Measurements from ENCODE around the gene FAM78A. TPM values are rescaled to one million over a fixed set of nuclear protein-coding genes. Genes with fewer than 3 reads are reported as not detected.
A peak's percentile ranks its signal among the peaks of the same experiment; 100 is the strongest.

The FAM78A gene
- 2.7 TPM for polyA plus RNA-seq (2013, experiment 1 of 2)
- 2.5 TPM for polyA plus RNA-seq (2013, experiment 2 of 2)

GRCh38 chr9:131276094-131276888, at the start of gene FAM78A:
Gene FAM78A (minus strand): TSS chr9:131276510. CDS start chr9:131276179, 331 bp downstream.
- Histone ChIP-seq H2BK12ac (ENCODE audit: low read length) (no peak within 1 kb of the TSS), H3K9ac (ENCODE audit: low read depth, low read length, poor library complexity) (peak within 1 kb of the TSS; percentile 85), H3K23ac (ENCODE audit: low read depth, low read length, poor library complexity) (peak within 1 kb of the TSS; percentile 98), H3K4me2 (ENCODE audit: insufficient read depth, low read length, poor library complexity, severe bottlenecking) (peak within 1 kb of the TSS; percentile 96), H3K9me3 (replicated peaks in 1 of 2; ENCODE audit: control insufficient read depth in 2 of 2, insufficient read depth in 1 of 2, low read depth in 1 of 2, low read length in 2 of 2) (no peaks in the 10 kb centered on the region), H3K79me1 (ENCODE audit: low read depth, low read length) (no peaks in the 10 kb centered on the region), H2BK120ac (ENCODE audit: low read depth, low read length) (no peak within 1 kb of the TSS), H2BK5ac (ENCODE audit: low read length) (peak within 1 kb of the TSS; percentile 25), H4K91ac (ENCODE audit: low read depth, low read length, poor library complexity) (no peak within 1 kb of the TSS), H3K18ac (ENCODE audit: low read length) (peak within 1 kb of the TSS; percentile 93), H2AFZ (ENCODE audit: low read length) (peak within 1 kb of the TSS; percentile 91), H3K14ac (ENCODE audit: low read length) (peak within 1 kb of the TSS; percentile 42), H3K27ac (replicated peaks; ENCODE audit: low read length) (no peak within 1 kb of the TSS), H2AK5ac (ENCODE audit: low read depth, low read length) (peak within 1 kb of the TSS; percentile 85), H3K4me1 (ENCODE audit: control insufficient read depth in 2 of 2, insufficient read depth in 1 of 2, low read depth in 1 of 2, low read length in 2 of 2) (peaks cover 7 to 33% of the 10 kb centered on the region in 2 donors), H2BK15ac (ENCODE audit: low read length) (no peak within 1 kb of the TSS), H3K27me3 (ENCODE audit: control insufficient read depth in 3 of 3, insufficient read depth in 3 of 3, low read depth in 1 of 3, low read length in 3 of 3) (peaks cover 4 to 37% (median 23%) of the 10 kb centered on the region in 3 experiments), H3K4me3 (ENCODE audit: low read length in 2 of 2) (peak within 1 kb of the TSS; percentile 54 to 84), H3K4ac (ENCODE audit: low read length) (no peak within 1 kb of the TSS), H4K8ac (ENCODE audit: low read depth, low read length) (no peak within 1 kb of the TSS), H3K36me3 (replicated peaks in 1 of 2; ENCODE audit: control insufficient read depth in 2 of 2, insufficient read depth in 2 of 2, low read length in 2 of 2) (no peaks in the 10 kb centered on the region)
- DNase-seq (ENCODE audit: low spot score) = no peak
- WGBS, 2 donors (ENCODE audit: extremely low coverage in 2 of 2, insufficient read length in 2 of 2, insufficient replicate concordance in 1 of 2) = no CpG with 5 or more reads among the region's 76 CpGs

- no peaks in the 10 kb centered on the region for H3K27me3 ChIP-seq (ENCODE audit: control insufficient read depth in 3 of 3, insufficient read depth in 3 of 3, low read depth in 1 of 3, low read length in 3 of 3)
- no peaks in the 10 kb centered on the region for H3K36me3 ChIP-seq (replicated peaks in 1 of 2; ENCODE audit: control insufficient read depth in 2 of 2, insufficient read depth in 2 of 2, low read length in 2 of 2)
- no peaks in the 10 kb centered on the region for H3K9me3 ChIP-seq (replicated peaks in 1 of 2; ENCODE audit: control insufficient read depth in 2 of 2, insufficient read depth in 1 of 2, low read depth in 1 of 2, low read length in 2 of 2)
- WGBS, 2 donors (ENCODE audit: extremely low coverage in 2 of 2, insufficient read length in 2 of 2, insufficient replicate concordance in 1 of 2) = no CpG with 5 or more reads among the region's 21 CpGs
- H3K4me1 ChIP-seq (ENCODE audit: control insufficient read depth in 2 of 2, insufficient read depth in 1 of 2, low read depth in 1 of 2, low read length in 2 of 2) = peaks cover 0 to 9% of the 10 kb centered on the region in 2 donors
- no peak overlapping the region for H3K14ac ChIP-seq (ENCODE audit: low read length)
- H3K18ac ChIP-seq (ENCODE audit: low read length) = peak overlapping the region; percentile 48
- H3K4me3 ChIP-seq (ENCODE audit: low read length in 2 of 2) = no peak overlapping the region
- H2BK12ac ChIP-seq (ENCODE audit: low read length) = no peak overlapping the region
- no peak overlapping the region for H3K4ac ChIP-seq (ENCODE audit: low read length)
- no peak overlapping the region for H3K27ac ChIP-seq (replicated peaks; ENCODE audit: low read length)
- peak overlapping the region; percentile 23 for H4K8ac ChIP-seq (ENCODE audit: low read depth, low read length)
- no peak overlapping the region for H4K91ac ChIP-seq (ENCODE audit: low read depth, low read length, poor library complexity)
- H2AK5ac ChIP-seq (ENCODE audit: low read depth, low read length) = no peak overlapping the region
- H3K4me2 ChIP-seq (ENCODE audit: insufficient read depth, low read length, poor library complexity, severe bottlenecking) = no peak overlapping the region
- no peak overlapping the region for H3K9ac ChIP-seq (ENCODE audit: low read depth, low read length, poor library complexity)
- peak overlapping the region; percentile 44 for H2BK15ac ChIP-seq (ENCODE audit: low read length)
- H2BK5ac ChIP-seq (ENCODE audit: low read length) = peak overlapping the region; percentile 42
- H2BK120ac ChIP-seq (ENCODE audit: low read depth, low read length) = no peak overlapping the region
- H2AFZ ChIP-seq (ENCODE audit: low read length) = no peak overlapping the region
- H3K79me1 ChIP-seq (ENCODE audit: low read depth, low read length) = no peaks in the 10 kb centered on the region
- no peak overlapping the region for H3K23ac ChIP-seq (ENCODE audit: low read depth, low read length, poor library complexity)
- no peak for DNase-seq (ENCODE audit: low spot score)
Measured at GRCh38 chr9:131324736-131325679, 48.7 kb upstream of the FAM78A start.

- Histone ChIP-seq H3K27me3 (ENCODE audit: control insufficient read depth in 3 of 3, insufficient read depth in 3 of 3, low read depth in 1 of 3, low read length in 3 of 3) (no peaks in the 10 kb centered on the region), H3K4me3 (ENCODE audit: low read length in 2 of 2) (no peak overlapping the region), H3K18ac (ENCODE audit: low read length) (peak overlapping the region; percentile 24), H2BK12ac (ENCODE audit: low read length) (no peak overlapping the region), H3K9me3 (replicated peaks in 1 of 2; ENCODE audit: control insufficient read depth in 2 of 2, insufficient read depth in 1 of 2, low read depth in 1 of 2, low read length in 2 of 2) (no peaks in the 10 kb centered on the region), H3K9ac (ENCODE audit: low read depth, low read length, poor library complexity) (no peak overlapping the region), H2AFZ (ENCODE audit: low read length) (no peak overlapping the region), H3K4ac (ENCODE audit: low read length) (no peak overlapping the region), H3K79me1 (ENCODE audit: low read depth, low read length) (no peaks in the 10 kb centered on the region), H2BK5ac (ENCODE audit: low read length) (no peak overlapping the region), H3K27ac (replicated peaks; ENCODE audit: low read length) (no peak overlapping the region), H4K8ac (ENCODE audit: low read depth, low read length) (no peak overlapping the region), H2AK5ac (ENCODE audit: low read depth, low read length) (no peak overlapping the region), H3K36me3 (replicated peaks in 1 of 2; ENCODE audit: control insufficient read depth in 2 of 2, insufficient read depth in 2 of 2, low read length in 2 of 2) (no peaks in the 10 kb centered on the region), H3K4me2 (ENCODE audit: insufficient read depth, low read length, poor library complexity, severe bottlenecking) (no peak overlapping the region), H3K4me1 (ENCODE audit: control insufficient read depth in 2 of 2, insufficient read depth in 1 of 2, low read depth in 1 of 2, low read length in 2 of 2) (no peaks in the 10 kb centered on the region), H3K23ac (ENCODE audit: low read depth, low read length, poor library complexity) (no peak overlapping the region), H2BK15ac (ENCODE audit: low read length) (peak overlapping the region; percentile 3), H2BK120ac (ENCODE audit: low read depth, low read length) (no peak overlapping the region), H4K91ac (ENCODE audit: low read depth, low read length, poor library complexity) (no peak overlapping the region), H3K14ac (ENCODE audit: low read length) (no peak overlapping the region)
- DNase-seq (ENCODE audit: low spot score) = no peak
- no CpG with 5 or more reads among the region's 8 CpGs for WGBS, 2 donors (ENCODE audit: extremely low coverage in 2 of 2, insufficient read length in 2 of 2, insufficient replicate concordance in 1 of 2)
Measured at GRCh38 chr9:131323629-131324028, 47.3 kb upstream of the FAM78A start.

Measured in neuronal stem cell (in vitro differentiated cells).